Measurements from ENCODE around the gene PHACTR3. TPM values are rescaled to one million over a fixed set of nuclear protein-coding genes. Genes with fewer than 3 reads are reported as not detected.

Gene PHACTR3
- total RNA-seq, 1 donor from 2014 or later: 0.14 TPM

- no peaks in the 10 kb centered on the region for H4K20me1 ChIP-seq (ENCODE audit: insufficient read depth, low read length)
- H3K27me3 ChIP-seq (ENCODE audit: insufficient read depth, low read length): no peaks in the 10 kb centered on the region
- Mint-ChIP-seq H3K36me3 (ENCODE audit: low read depth, unreplicated experiment) (no peaks in the 10 kb centered on the region), H3K9me3 (ENCODE audit: unreplicated experiment) (no peaks in the 10 kb centered on the region), H3K4me3 (ENCODE audit: unreplicated experiment) (no peak overlapping the region), H3K27me3 (ENCODE audit: low read depth, unreplicated experiment) (peaks cover 50% of the 10 kb centered on the region), H3K27ac (ENCODE audit: unreplicated experiment) (no peak overlapping the region), H3K4me1 (ENCODE audit: low read depth, unreplicated experiment) (no peaks in the 10 kb centered on the region)
- no peaks in the 10 kb centered on the region for H3K4me1 ChIP-seq (ENCODE audit: insufficient read depth, low read length)
- no peak overlapping the region for H3K4me2 ChIP-seq (ENCODE audit: low read length)
- FAIRE-seq (no peak), DNase-seq (ENCODE audit: low read depth) (no peak)
- H3K36me3 ChIP-seq (ENCODE audit: insufficient read depth, low read length): no peaks in the 10 kb centered on the region
- H3K9me3 ChIP-seq (ENCODE audit: insufficient read depth, low read depth, low read length): no peaks in the 10 kb centered on the region
- no peaks in the 10 kb centered on the region for H3K79me2 ChIP-seq (ENCODE audit: insufficient read depth, low read length)
- no peak overlapping the region for H3K9ac ChIP-seq (ENCODE audit: low read length)
- no peak overlapping the region for H3K27ac ChIP-seq (ENCODE audit: low read depth, low read length)
- no peak for TF ChIP-seq CTCF (IDR thresholded peaks at IDR 0.05; ENCODE audit: insufficient read depth, low read depth, low read length)
- TF ChIP-seq EZH2 (IDR thresholded peaks at IDR 0.05; ENCODE audit: insufficient read depth, low read length): no peak
- H2AFZ ChIP-seq (ENCODE audit: low read depth, low read length): no peak overlapping the region
- H3K4me3 ChIP-seq (ENCODE audit: insufficient read depth, low read depth, low read length): no peak overlapping the region
Observed at GRCh38 chr20:59678288-59678687, 73.9 kb downstream of the PHACTR3 start.

- Histone ChIP-seq H3K4me2 (ENCODE audit: low read length) (no peak overlapping the region), H3K79me2 (ENCODE audit: insufficient read depth, low read length) (no peaks in the 10 kb centered on the region), H3K27ac (ENCODE audit: low read depth, low read length) (no peak overlapping the region), H3K4me3 (ENCODE audit: insufficient read depth, low read depth, low read length) (no peak overlapping the region), H3K9ac (ENCODE audit: low read length) (no peak overlapping the region), H3K9me3 (ENCODE audit: insufficient read depth, low read depth, low read length) (peaks cover 2% of the 10 kb centered on the region), H2AFZ (ENCODE audit: low read depth, low read length) (no peak overlapping the region), H3K36me3 (ENCODE audit: insufficient read depth, low read length) (no peaks in the 10 kb centered on the region), H4K20me1 (ENCODE audit: insufficient read depth, low read length) (no peaks in the 10 kb centered on the region), H3K27me3 (ENCODE audit: insufficient read depth, low read length) (no peaks in the 10 kb centered on the region), H3K4me1 (ENCODE audit: insufficient read depth, low read length) (no peaks in the 10 kb centered on the region)
- H3K4me3 Mint-ChIP-seq (ENCODE audit: unreplicated experiment): no peak overlapping the region
- H3K36me3 Mint-ChIP-seq (ENCODE audit: low read depth, unreplicated experiment): no peaks in the 10 kb centered on the region
- no peaks in the 10 kb centered on the region for H3K9me3 Mint-ChIP-seq (ENCODE audit: unreplicated experiment)
- H3K27me3 Mint-ChIP-seq (ENCODE audit: low read depth, unreplicated experiment): peaks cover 50% of the 10 kb centered on the region
- no peak for DNase-seq (ENCODE audit: low read depth)
- TF ChIP-seq EZH2 (IDR thresholded peaks at IDR 0.05; ENCODE audit: insufficient read depth, low read length) (no peak), CTCF (IDR thresholded peaks at IDR 0.05; ENCODE audit: insufficient read depth, low read depth, low read length) (no peak)
- H3K27ac Mint-ChIP-seq (ENCODE audit: unreplicated experiment): no peak overlapping the region
- no peaks in the 10 kb centered on the region for H3K4me1 Mint-ChIP-seq (ENCODE audit: low read depth, unreplicated experiment)
- FAIRE-seq: no peak
Observed at GRCh38 chr20:59678951-59679350, 74.6 kb downstream of the PHACTR3 start.

GRCh38 chr20:59680148-59680650, 75.9 kb downstream of the PHACTR3 start:
- no peak overlapping the region for H3K4me3 ChIP-seq (ENCODE audit: insufficient read depth, low read depth, low read length)
- no peak overlapping the region for H3K27ac ChIP-seq (ENCODE audit: low read depth, low read length)
- H3K9ac ChIP-seq (ENCODE audit: low read length): no peak overlapping the region
- Mint-ChIP-seq H3K27ac (ENCODE audit: unreplicated experiment) (no peak overlapping the region), H3K36me3 (ENCODE audit: low read depth, unreplicated experiment) (no peaks in the 10 kb centered on the region), H3K9me3 (ENCODE audit: unreplicated experiment) (no peaks in the 10 kb centered on the region), H3K27me3 (ENCODE audit: low read depth, unreplicated experiment) (peaks cover 53% of the 10 kb centered on the region), H3K4me3 (ENCODE audit: unreplicated experiment) (no peak overlapping the region), H3K4me1 (ENCODE audit: low read depth, unreplicated experiment) (no peaks in the 10 kb centered on the region)
- DNase-seq (ENCODE audit: low read depth) (no peak), FAIRE-seq (no peak)
- H4K20me1 ChIP-seq (ENCODE audit: insufficient read depth, low read length): no peaks in the 10 kb centered on the region
- H3K79me2 ChIP-seq (ENCODE audit: insufficient read depth, low read length): no peaks in the 10 kb centered on the region
- H3K4me2 ChIP-seq (ENCODE audit: low read length): no peak overlapping the region
- no peaks in the 10 kb centered on the region for H3K36me3 ChIP-seq (ENCODE audit: insufficient read depth, low read length)
- H3K9me3 ChIP-seq (ENCODE audit: insufficient read depth, low read depth, low read length): peaks cover 3% of the 10 kb centered on the region
- no peaks in the 10 kb centered on the region for H3K4me1 ChIP-seq (ENCODE audit: insufficient read depth, low read length)
- TF ChIP-seq EZH2 (IDR thresholded peaks at IDR 0.05; ENCODE audit: insufficient read depth, low read length) (no peak), CTCF (IDR thresholded peaks at IDR 0.05; ENCODE audit: insufficient read depth, low read depth, low read length) (no peak)
- H3K27me3 ChIP-seq (ENCODE audit: insufficient read depth, low read length): no peaks in the 10 kb centered on the region
- H2AFZ ChIP-seq (ENCODE audit: low read depth, low read length): no peak overlapping the region

Data from astrocyte (in vitro differentiated cells and primary cell).